Astrocyte (in vitro differentiated cells and primary cell): ENCODE data around the gene RPL14.

Experiments used
- CTCF ChIP-seq: IDR thresholded peaks from 2 replicates; pipeline ENCODE4 v1.5.1; 2011; ENCODE audit warnings: low read depth, mild to moderate bottlenecking, inconsistent platforms, low read length, moderate library complexity; ENCODE audit not compliant: insufficient read depth
- EZH2 ChIP-seq: IDR thresholded peaks from 2 replicates; pipeline ENCODE4 v1.6.1; 2012; ENCODE audit warnings: mild to moderate bottlenecking, low read length, inconsistent platforms; ENCODE audit not compliant: insufficient read depth

GRCh38 chr3:40452057-40452456, 5.1 kb upstream of the RPL14 start:
- TF ChIP-seq EZH2 = no peak
- TF ChIP-seq CTCF = no peak
